Nephron (organoid): ENCODE measurements around the gene ACACB.
A peak's percentile ranks its signal among the peaks of the same experiment; 100 is the strongest.

Experiments
- H3K27ac Mint-ChIP-seq, 3 experiments: 2 replicates each; pipeline ENCODE4 v1.8.0; 2020; ENCODE audit warnings: mixed read lengths in 3 of 3, mild to moderate bottlenecking in 2 of 3, moderate library complexity in 1 of 3
- H3K27me3 Mint-ChIP-seq: 2 replicates; pipeline ENCODE4 v1.8.0; 2021; ENCODE audit warnings: low read depth, mild to moderate bottlenecking, moderate library complexity, mixed read lengths
- H3K36me3 Mint-ChIP-seq: 2 replicates; pipeline ENCODE4 v1.8.0; 2020; ENCODE audit warnings: low read depth, mixed read lengths
- H3K4me1 Mint-ChIP-seq: 2 replicates; pipeline ENCODE4 v1.8.0; 2020; ENCODE audit warnings: mixed read lengths
- H3K4me3 Mint-ChIP-seq, 3 experiments: 2 replicates each; pipeline ENCODE4 v1.8.0; 2020; ENCODE audit warnings: mild to moderate bottlenecking in 3 of 3, mixed read lengths in 3 of 3, moderate library complexity in 2 of 3
- H3K9me3 Mint-ChIP-seq: 2 replicates; pipeline ENCODE4 v1.8.0; 2020; ENCODE audit warnings: mixed read lengths
- TF ChIP-seq, protein P1 (sequence below), 3 experiments: fragments of 200-600 bp; sonication (generic); IDR thresholded peaks; one replicate each; pipeline ENCODE4 v1.5.0; 2021; ENCODE audit warnings: antibody characterized with exemption in 3 of 3; ENCODE audit not compliant: unreplicated experiment in 3 of 3

Gene ACACB

DNA sequence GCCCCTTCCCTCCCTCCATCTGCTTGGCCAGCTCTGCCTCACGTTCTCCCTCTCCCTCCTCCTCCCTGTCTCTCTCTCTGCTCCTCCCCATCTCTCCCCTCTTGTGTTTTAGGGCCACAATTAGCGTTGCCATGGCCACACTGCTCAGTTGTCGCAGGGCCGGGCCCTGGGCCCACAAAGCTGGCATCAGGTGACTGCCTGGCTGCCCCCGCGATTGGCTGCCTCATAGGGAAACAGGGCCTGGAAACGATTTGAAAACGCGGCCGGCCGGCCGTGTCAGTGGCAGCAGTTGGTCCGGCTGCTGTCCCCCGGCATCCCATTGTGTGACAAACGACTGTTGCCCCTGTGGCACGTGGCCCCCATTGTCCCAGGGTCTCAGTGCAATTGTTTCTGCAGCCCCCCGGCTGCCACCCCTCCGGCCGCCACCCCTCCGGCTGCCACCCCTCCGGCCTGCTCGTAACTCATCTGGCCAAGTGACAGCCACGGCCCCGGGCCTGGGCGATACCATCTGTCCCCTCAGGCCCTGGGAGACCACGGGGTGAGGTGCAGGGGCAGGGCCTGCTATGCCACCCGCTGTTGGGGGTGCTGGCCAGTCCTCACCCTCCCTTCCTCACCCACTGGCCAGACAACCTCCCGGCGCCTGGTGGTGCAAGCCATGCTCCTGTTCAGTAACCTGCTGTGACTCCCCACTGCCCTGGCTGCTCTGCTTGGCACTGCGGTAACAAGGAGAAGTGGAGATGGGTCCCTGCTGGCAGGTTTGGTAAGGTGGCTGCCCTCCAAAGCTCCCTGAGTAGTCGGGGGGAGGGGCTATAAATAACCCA, 175.3 kb downstream of the ACACB start:
- Mint-ChIP-seq H3K4me3 (peak overlapping the region in 2 of 3 experiments; percentile 61 to 66), H3K36me3 (no peaks in the 10 kb centered on the region), H3K27me3 (peaks cover 35% of the 10 kb centered on the region), H3K9me3 (no peaks in the 10 kb centered on the region), H3K27ac (no peak overlapping the region), H3K4me1 (no peaks in the 10 kb centered on the region)
- TF ChIP-seq, protein P1, sequence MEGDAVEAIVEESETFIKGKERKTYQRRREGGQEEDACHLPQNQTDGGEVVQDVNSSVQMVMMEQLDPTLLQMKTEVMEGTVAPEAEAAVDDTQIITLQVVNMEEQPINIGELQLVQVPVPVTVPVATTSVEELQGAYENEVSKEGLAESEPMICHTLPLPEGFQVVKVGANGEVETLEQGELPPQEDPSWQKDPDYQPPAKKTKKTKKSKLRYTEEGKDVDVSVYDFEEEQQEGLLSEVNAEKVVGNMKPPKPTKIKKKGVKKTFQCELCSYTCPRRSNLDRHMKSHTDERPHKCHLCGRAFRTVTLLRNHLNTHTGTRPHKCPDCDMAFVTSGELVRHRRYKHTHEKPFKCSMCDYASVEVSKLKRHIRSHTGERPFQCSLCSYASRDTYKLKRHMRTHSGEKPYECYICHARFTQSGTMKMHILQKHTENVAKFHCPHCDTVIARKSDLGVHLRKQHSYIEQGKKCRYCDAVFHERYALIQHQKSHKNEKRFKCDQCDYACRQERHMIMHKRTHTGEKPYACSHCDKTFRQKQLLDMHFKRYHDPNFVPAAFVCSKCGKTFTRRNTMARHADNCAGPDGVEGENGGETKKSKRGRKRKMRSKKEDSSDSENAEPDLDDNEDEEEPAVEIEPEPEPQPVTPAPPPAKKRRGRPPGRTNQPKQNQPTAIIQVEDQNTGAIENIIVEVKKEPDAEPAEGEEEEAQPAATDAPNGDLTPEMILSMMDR (IDR thresholded peaks at IDR 0.05; ENCODE audit: unreplicated experiment in 3 of 3), result no peak

DNA sequence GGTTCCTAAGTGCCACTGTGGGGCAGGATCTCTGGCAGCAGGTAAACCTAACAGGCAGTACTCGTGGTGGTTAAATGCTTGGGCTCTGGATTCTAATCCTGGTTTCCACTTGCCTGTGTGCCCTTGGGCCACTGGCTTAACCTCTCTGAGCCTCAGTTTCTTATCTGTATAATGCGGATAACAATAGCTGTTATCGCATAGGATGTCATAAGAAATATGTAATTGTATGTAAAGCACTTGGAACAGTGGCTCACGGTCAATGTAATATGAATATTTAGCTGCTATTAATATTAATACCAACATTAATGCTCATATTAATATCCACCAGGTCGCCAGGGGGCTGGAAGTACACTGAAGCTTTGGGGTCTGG, 175.9 kb downstream of the ACACB start:
- no peaks in the 10 kb centered on the region for H3K36me3 Mint-ChIP-seq
- H3K9me3 Mint-ChIP-seq, result no peaks in the 10 kb centered on the region
- H3K4me1 Mint-ChIP-seq, result no peaks in the 10 kb centered on the region
- no peak overlapping the region for H3K27ac Mint-ChIP-seq
- peaks cover 38% of the 10 kb centered on the region for H3K27me3 Mint-ChIP-seq
- H3K4me3 Mint-ChIP-seq, result peak overlapping the region in 1 of 3 experiments; percentile 60
- TF ChIP-seq, protein P1 (IDR thresholded peaks at IDR 0.05; ENCODE audit: unreplicated experiment in 3 of 3), result no peak

DNA sequence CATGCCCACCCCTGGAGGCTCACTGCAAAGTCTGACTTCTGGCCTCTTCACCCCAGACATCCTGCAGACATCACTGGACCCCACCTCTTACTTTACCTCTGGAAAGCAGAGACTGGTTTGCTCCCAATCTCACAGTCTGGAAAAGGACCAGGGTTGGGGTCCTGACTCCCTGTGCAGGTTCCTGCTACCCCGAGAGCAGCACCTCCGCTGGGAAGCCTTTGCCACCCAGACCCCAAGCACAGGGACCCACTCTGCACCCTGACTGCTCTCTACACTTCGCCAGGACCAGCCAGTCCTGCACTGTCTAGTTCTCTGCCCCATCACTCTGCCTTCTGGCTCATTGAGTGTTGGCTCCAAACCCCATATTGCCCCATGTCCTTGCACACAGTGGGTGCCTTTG, 176.7 kb downstream of the ACACB start:
- Mint-ChIP-seq H3K27ac (no peak overlapping the region), H3K4me1 (no peaks in the 10 kb centered on the region), H3K4me3 (no peak overlapping the region), H3K9me3 (no peaks in the 10 kb centered on the region), H3K36me3 (no peaks in the 10 kb centered on the region), H3K27me3 (peaks cover 45% of the 10 kb centered on the region)
- TF ChIP-seq, protein P1 (IDR thresholded peaks at IDR 0.05; ENCODE audit: unreplicated experiment in 3 of 3), result no peak

DNA sequence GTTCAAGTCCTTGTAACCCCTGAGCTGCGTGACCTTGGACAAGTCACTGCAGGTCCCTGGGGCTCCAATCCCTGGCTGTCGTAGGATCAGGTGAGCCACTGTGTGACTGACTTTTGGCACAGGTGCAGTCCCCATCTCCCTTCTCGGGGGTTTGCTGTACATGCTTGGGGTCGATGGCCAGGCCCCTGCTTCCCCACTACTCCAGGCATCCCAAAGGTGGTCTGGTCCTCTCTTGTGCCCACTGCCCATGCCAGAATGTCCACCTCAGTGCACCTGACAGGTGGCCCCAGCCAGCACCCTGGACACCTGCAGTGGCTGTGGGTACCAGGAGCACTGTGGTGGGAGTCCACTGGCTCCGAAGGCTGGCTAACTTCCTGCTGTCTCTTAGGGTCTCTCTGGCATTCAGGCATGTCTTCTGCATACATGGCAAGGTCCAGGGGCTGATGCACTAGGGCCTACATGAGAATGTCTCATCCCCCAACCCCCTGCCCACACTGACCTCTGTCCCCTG, 178.0 kb downstream of the ACACB start:
- Mint-ChIP-seq H3K4me1 (no peaks in the 10 kb centered on the region), H3K27ac (no peak overlapping the region), H3K27me3 (peaks cover 53% of the 10 kb centered on the region), H3K9me3 (no peaks in the 10 kb centered on the region), H3K36me3 (no peaks in the 10 kb centered on the region), H3K4me3 (no peak overlapping the region)
- TF ChIP-seq, protein P1 (IDR thresholded peaks at IDR 0.05; ENCODE audit: unreplicated experiment in 3 of 3), result no peak

DNA sequence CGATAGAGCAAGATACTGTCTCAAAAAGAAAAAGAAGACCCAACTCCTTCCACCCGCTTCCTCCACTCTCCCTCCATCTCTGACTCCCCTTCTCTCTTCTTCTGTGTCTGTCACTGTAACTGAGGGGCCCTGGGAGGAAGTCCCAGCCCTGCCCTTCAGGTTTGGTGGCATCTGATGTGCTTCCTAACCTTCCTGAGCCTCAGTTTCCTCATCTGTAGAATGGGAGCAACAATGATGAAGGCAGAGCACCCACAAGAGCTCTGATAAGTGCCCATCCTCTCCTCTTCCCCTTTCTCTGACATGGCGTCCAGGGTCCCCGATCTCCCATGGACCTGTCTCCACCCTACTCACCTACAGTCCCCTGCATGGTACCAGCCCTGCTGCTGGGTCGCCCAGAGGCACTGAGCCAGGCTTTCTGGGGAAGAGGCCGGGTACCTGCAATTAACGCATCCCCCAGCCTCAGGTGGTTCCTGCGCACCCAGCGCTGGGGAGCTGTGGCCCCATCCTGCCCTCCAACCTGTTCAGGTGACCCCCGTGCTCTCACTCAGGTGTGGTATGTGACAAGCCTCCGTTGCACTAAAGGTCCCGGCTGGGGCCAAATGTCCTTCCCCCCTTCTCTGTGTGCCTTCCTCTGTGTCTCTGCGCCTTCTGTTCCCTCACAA, 179.5 kb downstream of the ACACB start:
- peaks cover 54% of the 10 kb centered on the region for H3K27me3 Mint-ChIP-seq
- H3K27ac Mint-ChIP-seq, result no peak overlapping the region
- H3K4me1 Mint-ChIP-seq, result no peaks in the 10 kb centered on the region
- H3K36me3 Mint-ChIP-seq, result no peaks in the 10 kb centered on the region
- TF ChIP-seq, protein P1 (IDR thresholded peaks at IDR 0.05; ENCODE audit: unreplicated experiment in 3 of 3), result no peak
- H3K9me3 Mint-ChIP-seq, result no peaks in the 10 kb centered on the region
- no peak overlapping the region for H3K4me3 Mint-ChIP-seq
